HL-60 (cell line): ENCODE measurements around the gene KIAA0408.
A peak's percentile ranks its signal among the peaks of the same experiment; 100 is the strongest.
"Not testable (repeated sequence)": the region's sequence is repeated elsewhere in the genome, so short reads cannot be mapped to it uniquely, and the experiment has no call there.

Experiments
- DNase-seq, 2 experiments: peaks; one replicate each; pipeline ENCODE4 v3.0.0-alpha.2; 2010 to 2020; ENCODE audit warnings: low read depth in 1 of 2, low spot score in 1 of 2
- H3K27ac ChIP-seq: fragments of 250-450 bp; sonication (Bioruptor Pico); replicated peaks from 2 replicates; pipeline ENCODE4 v1.5.1; 2020; ENCODE audit warnings: mild to moderate bottlenecking, moderate library complexity
- H3K27me3 ChIP-seq: fragments of 250-450 bp; sonication (Bioruptor Pico); 2 replicates; pipeline ENCODE4 v1.5.1; 2021; ENCODE audit warnings: mild to moderate bottlenecking, moderate library complexity; ENCODE audit not compliant: insufficient read depth, poor library complexity, severe bottlenecking
- H3K4me3 ChIP-seq: replicated peaks from 2 replicates; pipeline ENCODE4 v1.5.1; 2011; ENCODE audit warnings: mild to moderate bottlenecking, control low read depth, low read length; ENCODE audit not compliant: insufficient read depth
- GABPA ChIP-seq: IDR thresholded peaks from 2 replicates; pipeline ENCODE4 v1.6.1; 2012; ENCODE audit warnings: low read depth
- POLR2AphosphoS5 ChIP-seq: IDR thresholded peaks from 2 replicates; pipeline ENCODE4 v1.6.1; 2012; ENCODE audit warnings: low read depth
- SPI1 ChIP-seq: IDR thresholded peaks from 2 replicates; pipeline ENCODE4 v1.6.1; 2012; ENCODE audit warnings: low read depth, mild to moderate bottlenecking, borderline replicate concordance
- TF ChIP-seq, protein P1 (sequence below): IDR thresholded peaks from one replicate; pipeline ENCODE4 v1.5.1; 2011; ENCODE audit warnings: low read length, control low read depth, inconsistent platforms; ENCODE audit not compliant: insufficient read depth
- TF ChIP-seq, protein P2 (sequence below): IDR thresholded peaks from 2 replicates; pipeline ENCODE4 v1.6.1; 2012; ENCODE audit warnings: low read depth; ENCODE audit not compliant: insufficient replicate concordance

The KIAA0408 gene

DNA sequence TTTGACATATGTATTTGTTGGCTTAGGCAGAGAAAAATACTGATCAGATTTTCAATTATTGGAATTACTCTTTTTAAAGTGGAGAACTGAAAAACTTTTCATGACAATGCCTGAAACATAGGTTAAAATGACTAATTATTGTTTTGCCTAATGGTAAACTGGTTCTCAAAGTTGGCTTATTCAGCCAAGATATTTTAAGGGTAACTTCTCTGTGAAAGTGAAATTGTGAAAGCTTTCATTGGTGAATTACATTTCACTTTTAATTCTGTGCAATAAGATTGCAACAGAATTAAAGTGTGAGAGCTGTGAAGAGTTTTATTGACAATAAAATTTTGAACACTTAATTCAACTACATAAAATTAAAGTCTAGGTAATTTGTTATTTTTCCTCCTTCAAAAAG, 24.5 kb downstream of the KIAA0408 start:
- no peak for TF ChIP-seq GABPA
- no peak for TF ChIP-seq POLR2AphosphoS5
- TF ChIP-seq, protein P1, sequence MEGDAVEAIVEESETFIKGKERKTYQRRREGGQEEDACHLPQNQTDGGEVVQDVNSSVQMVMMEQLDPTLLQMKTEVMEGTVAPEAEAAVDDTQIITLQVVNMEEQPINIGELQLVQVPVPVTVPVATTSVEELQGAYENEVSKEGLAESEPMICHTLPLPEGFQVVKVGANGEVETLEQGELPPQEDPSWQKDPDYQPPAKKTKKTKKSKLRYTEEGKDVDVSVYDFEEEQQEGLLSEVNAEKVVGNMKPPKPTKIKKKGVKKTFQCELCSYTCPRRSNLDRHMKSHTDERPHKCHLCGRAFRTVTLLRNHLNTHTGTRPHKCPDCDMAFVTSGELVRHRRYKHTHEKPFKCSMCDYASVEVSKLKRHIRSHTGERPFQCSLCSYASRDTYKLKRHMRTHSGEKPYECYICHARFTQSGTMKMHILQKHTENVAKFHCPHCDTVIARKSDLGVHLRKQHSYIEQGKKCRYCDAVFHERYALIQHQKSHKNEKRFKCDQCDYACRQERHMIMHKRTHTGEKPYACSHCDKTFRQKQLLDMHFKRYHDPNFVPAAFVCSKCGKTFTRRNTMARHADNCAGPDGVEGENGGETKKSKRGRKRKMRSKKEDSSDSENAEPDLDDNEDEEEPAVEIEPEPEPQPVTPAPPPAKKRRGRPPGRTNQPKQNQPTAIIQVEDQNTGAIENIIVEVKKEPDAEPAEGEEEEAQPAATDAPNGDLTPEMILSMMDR = no peak
- TF ChIP-seq, protein P2, sequence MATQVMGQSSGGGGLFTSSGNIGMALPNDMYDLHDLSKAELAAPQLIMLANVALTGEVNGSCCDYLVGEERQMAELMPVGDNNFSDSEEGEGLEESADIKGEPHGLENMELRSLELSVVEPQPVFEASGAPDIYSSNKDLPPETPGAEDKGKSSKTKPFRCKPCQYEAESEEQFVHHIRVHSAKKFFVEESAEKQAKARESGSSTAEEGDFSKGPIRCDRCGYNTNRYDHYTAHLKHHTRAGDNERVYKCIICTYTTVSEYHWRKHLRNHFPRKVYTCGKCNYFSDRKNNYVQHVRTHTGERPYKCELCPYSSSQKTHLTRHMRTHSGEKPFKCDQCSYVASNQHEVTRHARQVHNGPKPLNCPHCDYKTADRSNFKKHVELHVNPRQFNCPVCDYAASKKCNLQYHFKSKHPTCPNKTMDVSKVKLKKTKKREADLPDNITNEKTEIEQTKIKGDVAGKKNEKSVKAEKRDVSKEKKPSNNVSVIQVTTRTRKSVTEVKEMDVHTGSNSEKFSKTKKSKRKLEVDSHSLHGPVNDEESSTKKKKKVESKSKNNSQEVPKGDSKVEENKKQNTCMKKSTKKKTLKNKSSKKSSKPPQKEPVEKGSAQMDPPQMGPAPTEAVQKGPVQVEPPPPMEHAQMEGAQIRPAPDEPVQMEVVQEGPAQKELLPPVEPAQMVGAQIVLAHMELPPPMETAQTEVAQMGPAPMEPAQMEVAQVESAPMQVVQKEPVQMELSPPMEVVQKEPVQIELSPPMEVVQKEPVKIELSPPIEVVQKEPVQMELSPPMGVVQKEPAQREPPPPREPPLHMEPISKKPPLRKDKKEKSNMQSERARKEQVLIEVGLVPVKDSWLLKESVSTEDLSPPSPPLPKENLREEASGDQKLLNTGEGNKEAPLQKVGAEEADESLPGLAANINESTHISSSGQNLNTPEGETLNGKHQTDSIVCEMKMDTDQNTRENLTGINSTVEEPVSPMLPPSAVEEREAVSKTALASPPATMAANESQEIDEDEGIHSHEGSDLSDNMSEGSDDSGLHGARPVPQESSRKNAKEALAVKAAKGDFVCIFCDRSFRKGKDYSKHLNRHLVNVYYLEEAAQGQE = no peak
- no peak for TF ChIP-seq SPI1
- Histone ChIP-seq H3K27ac (no peak overlapping the region), H3K4me3 (no peak overlapping the region)

DNA sequence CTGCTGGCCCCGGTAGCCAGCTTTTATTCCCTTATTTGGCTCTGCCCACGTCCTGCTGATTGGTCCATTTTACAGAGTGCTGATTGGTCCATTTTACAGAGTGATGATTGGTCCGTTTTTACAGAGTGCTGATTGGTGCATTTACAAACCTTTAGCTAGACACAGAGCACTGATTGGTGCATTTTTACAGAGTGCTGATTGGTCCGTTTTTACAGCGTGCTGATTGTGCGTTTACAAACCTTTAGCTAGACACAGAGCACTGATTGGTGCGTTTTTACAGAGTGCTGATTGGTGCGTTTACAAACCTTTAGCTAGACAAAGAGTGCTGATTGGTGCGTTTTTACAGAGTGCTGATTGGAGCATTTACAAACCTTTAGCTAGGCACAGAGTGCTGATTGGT, 30.6 kb downstream of the KIAA0408 start:
- not testable (repeated sequence) for H3K27ac ChIP-seq, H3K27me3 ChIP-seq, DNase-seq, H3K4me3 ChIP-seq

More for the DNA sequence above, 24.5 kb downstream of the KIAA0408 start:
- DNase-seq = no peak
- no peaks in the 10 kb centered on the region for H3K27me3 ChIP-seq

DNA sequence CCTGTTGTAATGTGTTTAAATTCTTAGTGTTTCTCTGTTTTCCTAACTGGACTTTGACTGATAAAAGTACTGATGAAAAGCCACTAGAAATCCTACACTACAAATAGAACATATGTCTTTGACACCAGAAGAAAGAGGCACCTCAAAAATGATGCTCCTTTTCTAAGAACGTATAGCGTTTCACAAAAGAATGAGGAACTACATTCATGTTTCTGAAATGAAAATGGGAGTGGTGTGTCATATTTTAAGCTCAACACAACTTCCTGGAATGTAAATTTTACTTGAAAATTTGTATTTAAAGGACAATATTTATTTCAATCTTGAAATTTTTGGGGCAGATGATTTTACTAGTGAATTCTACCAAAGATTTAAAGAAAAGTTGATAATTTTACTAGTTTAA, 35.3 kb downstream of the KIAA0408 start:
- Histone ChIP-seq H3K27me3 (no peaks in the 10 kb centered on the region), H3K27ac (no peak overlapping the region), H3K4me3 (no peak overlapping the region)
- TF ChIP-seq, protein P1 = no peak
- TF ChIP-seq, protein P2 = no peak
- TF ChIP-seq GABPA = no peak
- TF ChIP-seq POLR2AphosphoS5 = no peak
- no peak for TF ChIP-seq SPI1
- DNase-seq = no peak

DNA sequence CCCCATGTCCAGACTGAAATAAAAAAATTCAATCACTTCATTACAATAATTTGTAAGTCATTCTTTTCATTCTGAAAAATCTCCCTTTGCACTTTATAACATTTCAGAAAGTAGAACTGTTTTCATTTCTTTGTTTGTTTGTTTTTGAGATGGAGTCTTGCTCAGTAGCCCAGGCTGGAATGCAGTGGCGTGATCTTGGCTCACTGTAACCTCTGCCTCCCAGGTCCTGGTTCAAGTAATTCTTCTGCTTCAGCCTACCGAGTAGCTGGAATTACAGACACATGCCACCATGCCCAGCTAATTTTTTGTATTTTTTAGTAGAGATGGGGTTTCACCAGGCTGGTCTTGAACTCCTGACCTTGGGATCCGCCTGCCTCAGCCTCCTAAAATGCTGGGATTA, 38.0 kb downstream of the KIAA0408 start:
- DNase-seq, H3K4me3 ChIP-seq, H3K27ac ChIP-seq, H3K27me3 ChIP-seq: not testable (repeated sequence)

DNA sequence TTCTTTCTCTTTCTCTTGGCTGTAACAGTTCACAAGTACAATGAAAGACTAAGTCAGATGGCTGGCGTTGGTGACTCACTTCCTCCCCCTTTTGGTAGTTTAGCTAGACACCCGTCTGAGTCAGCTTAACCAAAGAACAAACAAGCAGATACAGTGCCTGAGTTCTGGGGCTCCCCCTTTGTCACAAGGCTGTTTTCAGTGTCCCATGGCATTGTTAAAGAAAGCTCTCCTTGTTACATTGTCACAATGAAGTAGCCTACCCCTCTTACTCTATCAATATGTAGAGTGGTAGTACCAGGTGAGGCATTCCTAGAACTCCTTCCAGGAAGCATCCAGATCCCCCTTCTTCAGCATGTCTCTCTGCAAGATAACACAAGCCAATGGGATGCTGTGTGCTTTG, 38.6 kb downstream of the KIAA0408 start:
- TF ChIP-seq POLR2AphosphoS5 = no peak
- peak; percentile 69; the same call in 1 of the 2 replicates for TF ChIP-seq SPI1
- TF ChIP-seq, protein P1 = peak; percentile 27
- H3K27ac ChIP-seq = no peak overlapping the region
- H3K4me3 ChIP-seq = no peak overlapping the region
- H3K27me3 ChIP-seq = no peaks in the 10 kb centered on the region
- peak; percentile 48 to 71 for DNase-seq
